ENCODE data around the gene ANK2. TPM values are rescaled to one million over a fixed set of nuclear protein-coding genes. Genes with fewer than 3 reads are reported as not detected.
A peak's percentile ranks its signal among the peaks of the same experiment; 100 is the strongest.

The ANK2 gene
- total RNA-seq, 2 experiments from 2014 or later: 1.7 to 3.2 TPM

GRCh38 chr4:113378836-113379235, 329.4 kb downstream of the ANK2 start:
- no peak for ATAC-seq
- no peak for TF ChIP-seq CTCF (IDR thresholded peaks at IDR 0.05)
- Mint-ChIP-seq H3K4me3 (no peak overlapping the region), H3K4me1 (ENCODE audit: low read depth) (no peaks in the 10 kb centered on the region), H3K27me3 (peaks cover 5% of the 10 kb centered on the region), H3K27ac (no peak overlapping the region), H3K9me3 (no peaks in the 10 kb centered on the region), H3K36me3 (ENCODE audit: low read depth) (no peaks in the 10 kb centered on the region)
- intact Hi-C loops (cut with micrococcal nuclease): no loop called here
- ChIA-PET POLR2A (no interaction called here), CTCF (interaction anchor here (0.9 kb wide), 1 partner anchor 16 kb away, joined by 3 read pairs; no protein-coding TSS in a partner anchor)
- DNase-seq: no peak

- no peak for TF ChIP-seq CTCF (IDR thresholded peaks at IDR 0.05)
- Mint-ChIP-seq H3K27ac (no peak overlapping the region), H3K4me3 (no peak overlapping the region), H3K4me1 (ENCODE audit: low read depth) (peaks cover 10% of the 10 kb centered on the region), H3K36me3 (ENCODE audit: low read depth) (no peaks in the 10 kb centered on the region), H3K27me3 (peaks cover 10% of the 10 kb centered on the region), H3K9me3 (no peaks in the 10 kb centered on the region)
- DNase-seq: no peak
- no peak for ATAC-seq
- ChIA-PET CTCF (no interaction called here), POLR2A (no interaction called here)
- intact Hi-C loops (cut with micrococcal nuclease): no loop called here
Measured at GRCh38 chr4:113382704-113383103, 333.3 kb downstream of the ANK2 start.

- ATAC-seq (no peak), DNase-seq (no peak)
- H3K27ac Mint-ChIP-seq: no peak overlapping the region
- ChIA-PET CTCF (no interaction called here), POLR2A (no interaction called here)
- no peaks in the 10 kb centered on the region for H3K9me3 Mint-ChIP-seq
- H3K4me3 Mint-ChIP-seq: no peak overlapping the region
- H3K4me1 Mint-ChIP-seq (ENCODE audit: low read depth): peaks cover 10% of the 10 kb centered on the region
- no peaks in the 10 kb centered on the region for H3K36me3 Mint-ChIP-seq (ENCODE audit: low read depth)
- intact Hi-C loops (cut with micrococcal nuclease): no loop called here
- no peak for TF ChIP-seq CTCF (IDR thresholded peaks at IDR 0.05)
- peaks cover 14% of the 10 kb centered on the region for H3K27me3 Mint-ChIP-seq
Measured at GRCh38 chr4:113383111-113383785, 333.8 kb downstream of the ANK2 start.

GRCh38 chr4:113384600-113384999, 335.1 kb downstream of the ANK2 start:
- H3K4me3 Mint-ChIP-seq: no peak overlapping the region
- no peak overlapping the region for H3K27ac Mint-ChIP-seq
- ATAC-seq (peak; percentile 88), DNase-seq (no peak)
- peaks cover 14% of the 10 kb centered on the region for H3K27me3 Mint-ChIP-seq
- ChIA-PET POLR2A (no interaction called here), CTCF (interaction anchor here (1.0 kb wide), 1 partner anchor 10 kb away, joined by 5 read pairs; no protein-coding TSS in a partner anchor)
- intact Hi-C loops (cut with micrococcal nuclease): no loop called here
- no peak for TF ChIP-seq CTCF (IDR thresholded peaks at IDR 0.05)
- no peaks in the 10 kb centered on the region for H3K9me3 Mint-ChIP-seq
- H3K4me1 Mint-ChIP-seq (ENCODE audit: low read depth): peaks cover 10% of the 10 kb centered on the region
- H3K36me3 Mint-ChIP-seq (ENCODE audit: low read depth): no peaks in the 10 kb centered on the region

- H3K9me3 Mint-ChIP-seq: no peaks in the 10 kb centered on the region
- ChIA-PET CTCF (interaction anchor here (1.0 kb wide), 1 partner anchor 9 kb away, joined by 5 read pairs; no protein-coding TSS in a partner anchor), POLR2A (no interaction called here)
- H3K4me3 Mint-ChIP-seq: no peak overlapping the region
- no peak for DNase-seq
- no peak for ATAC-seq
- intact Hi-C loops (cut with micrococcal nuclease): no loop called here
- no peaks in the 10 kb centered on the region for H3K36me3 Mint-ChIP-seq (ENCODE audit: low read depth)
- H3K4me1 Mint-ChIP-seq (ENCODE audit: low read depth): peaks cover 10% of the 10 kb centered on the region
- peaks cover 13% of the 10 kb centered on the region for H3K27me3 Mint-ChIP-seq
- TF ChIP-seq CTCF (IDR thresholded peaks at IDR 0.05): no peak
- no peak overlapping the region for H3K27ac Mint-ChIP-seq
Measured at GRCh38 chr4:113385281-113385899, 335.9 kb downstream of the ANK2 start.

Measured in activated CD8-positive, alpha-beta T cell treated with anti-CD3 and anti-CD28 coated beads for 36 hours (primary cell).